ENCODE data around the gene ACAD9. TPM values are rescaled to one million over a fixed set of nuclear protein-coding genes. Genes with fewer than 3 reads are reported as not detected.

The ACAD9 gene
- total RNA-seq, 6 experiments from 2014 or later, result 37.5 to 47.1 (median 45.1) TPM

GRCh38 chr3:128854475-128854874 lies 24.9 kb upstream of the ACAD9 start:
- H3K4me3 Mint-ChIP-seq, result no peak overlapping the region
- peaks cover 30% of the 10 kb centered on the region for H3K36me3 Mint-ChIP-seq (ENCODE audit: low read depth)
- no peak overlapping the region for H3K27ac Mint-ChIP-seq
- peaks cover 12% of the 10 kb centered on the region for H3K27me3 Mint-ChIP-seq (ENCODE audit: insufficient read depth)
- peaks cover 44% of the 10 kb centered on the region for H3K9me3 Mint-ChIP-seq
- DNase-seq, result no peak
- H3K4me1 Mint-ChIP-seq (ENCODE audit: low read depth), result peaks cover 15% of the 10 kb centered on the region
- TF ChIP-seq CTCF (IDR thresholded peaks at IDR 0.05), result no peak

GRCh38 chr3:128855569-128855968 lies 23.9 kb upstream of the ACAD9 start:
- TF ChIP-seq CTCF (IDR thresholded peaks at IDR 0.05), result no peak
- Mint-ChIP-seq H3K4me1 (ENCODE audit: low read depth) (peaks cover 9% of the 10 kb centered on the region; the same call in 1 of the 2 replicates), H3K36me3 (ENCODE audit: low read depth) (peaks cover 41% of the 10 kb centered on the region), H3K27me3 (ENCODE audit: insufficient read depth) (peaks cover 12% of the 10 kb centered on the region), H3K27ac (no peak overlapping the region), H3K4me3 (no peak overlapping the region), H3K9me3 (peaks cover 55% of the 10 kb centered on the region)
- no peak for DNase-seq

- Mint-ChIP-seq H3K9me3 (peaks cover 64% of the 10 kb centered on the region), H3K27me3 (ENCODE audit: insufficient read depth) (peaks cover 17% of the 10 kb centered on the region), H3K36me3 (ENCODE audit: low read depth) (peaks cover 42% of the 10 kb centered on the region)
These were observed 21.3 kb upstream of the ACAD9 start for GRCh38 chr3:128858167-128858566.

GRCh38 chr3:128859630-128860029 lies 19.8 kb upstream of the ACAD9 start:
- Mint-ChIP-seq H3K4me1 (ENCODE audit: low read depth) (peaks cover 13% of the 10 kb centered on the region; the same call in 1 of the 2 replicates), H3K4me3 (no peak overlapping the region), H3K27ac (no peak overlapping the region), H3K36me3 (ENCODE audit: low read depth) (peaks cover 32% of the 10 kb centered on the region), H3K27me3 (ENCODE audit: insufficient read depth) (peaks cover 13% of the 10 kb centered on the region), H3K9me3 (peaks cover 52% of the 10 kb centered on the region)
- DNase-seq, result no peak
- TF ChIP-seq CTCF (IDR thresholded peaks at IDR 0.05), result no peak

More at GRCh38 chr3:128858167-128858566, 21.3 kb upstream of the ACAD9 start:
- peaks cover 9% of the 10 kb centered on the region; the same call in 1 of the 2 replicates for H3K4me1 Mint-ChIP-seq (ENCODE audit: low read depth)
- no peak for DNase-seq
- H3K4me3 Mint-ChIP-seq, result no peak overlapping the region
- H3K27ac Mint-ChIP-seq, result no peak overlapping the region
- TF ChIP-seq CTCF (IDR thresholded peaks at IDR 0.05), result no peak

- peaks cover 41% of the 10 kb centered on the region for H3K9me3 Mint-ChIP-seq
- peaks cover 17% of the 10 kb centered on the region; the same call in 1 of the 2 replicates for H3K4me1 Mint-ChIP-seq (ENCODE audit: low read depth)
- no peak for TF ChIP-seq CTCF (IDR thresholded peaks at IDR 0.05)
- H3K4me3 Mint-ChIP-seq, result no peak overlapping the region
- peaks cover 12% of the 10 kb centered on the region for H3K27me3 Mint-ChIP-seq (ENCODE audit: insufficient read depth)
- no peak for DNase-seq
- H3K36me3 Mint-ChIP-seq (ENCODE audit: low read depth), result peaks cover 26% of the 10 kb centered on the region
- H3K27ac Mint-ChIP-seq, result no peak overlapping the region
These were observed 17.9 kb upstream of the ACAD9 start for GRCh38 chr3:128861491-128861890.

GRCh38 chr3:128863560-128863959 lies 15.9 kb upstream of the ACAD9 start:
- peaks cover 28% of the 10 kb centered on the region for H3K9me3 Mint-ChIP-seq
- H3K27ac Mint-ChIP-seq, result no peak overlapping the region

More at GRCh38 chr3:128863560-128863959, 15.9 kb upstream of the ACAD9 start:
- peaks cover 8% of the 10 kb centered on the region; the same call in 1 of the 2 replicates for H3K4me1 Mint-ChIP-seq (ENCODE audit: low read depth)
- DNase-seq, result no peak
- peaks cover 21% of the 10 kb centered on the region for H3K36me3 Mint-ChIP-seq (ENCODE audit: low read depth)
- H3K27me3 Mint-ChIP-seq (ENCODE audit: insufficient read depth), result peaks cover 7% of the 10 kb centered on the region
- H3K4me3 Mint-ChIP-seq, result no peak overlapping the region
- peak; percentile 70 for TF ChIP-seq CTCF (IDR thresholded peaks at IDR 0.05)
